ENCODE data around the gene MYO1B.

DNA sequence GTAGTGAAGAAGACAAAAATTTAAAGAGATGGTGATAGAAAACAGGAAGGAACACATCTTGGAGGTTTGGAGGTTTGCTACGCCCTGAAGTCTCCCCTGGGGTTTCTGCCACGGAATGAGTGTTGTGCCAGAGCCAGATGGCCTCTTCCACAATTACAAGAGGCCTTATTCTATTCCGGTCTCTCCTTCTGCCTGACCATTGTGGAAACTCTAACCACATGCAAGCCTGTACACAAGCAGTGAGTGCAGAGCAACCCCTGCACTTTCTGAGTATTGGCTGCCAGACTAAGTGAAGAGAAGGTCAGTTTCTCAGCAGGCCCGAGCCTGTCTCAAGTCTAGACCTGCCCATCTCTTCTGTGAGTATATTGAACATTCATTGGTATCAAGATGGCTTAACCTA, 22.7 kb upstream of the MYO1B start:
- TF ChIP-seq, protein P1, sequence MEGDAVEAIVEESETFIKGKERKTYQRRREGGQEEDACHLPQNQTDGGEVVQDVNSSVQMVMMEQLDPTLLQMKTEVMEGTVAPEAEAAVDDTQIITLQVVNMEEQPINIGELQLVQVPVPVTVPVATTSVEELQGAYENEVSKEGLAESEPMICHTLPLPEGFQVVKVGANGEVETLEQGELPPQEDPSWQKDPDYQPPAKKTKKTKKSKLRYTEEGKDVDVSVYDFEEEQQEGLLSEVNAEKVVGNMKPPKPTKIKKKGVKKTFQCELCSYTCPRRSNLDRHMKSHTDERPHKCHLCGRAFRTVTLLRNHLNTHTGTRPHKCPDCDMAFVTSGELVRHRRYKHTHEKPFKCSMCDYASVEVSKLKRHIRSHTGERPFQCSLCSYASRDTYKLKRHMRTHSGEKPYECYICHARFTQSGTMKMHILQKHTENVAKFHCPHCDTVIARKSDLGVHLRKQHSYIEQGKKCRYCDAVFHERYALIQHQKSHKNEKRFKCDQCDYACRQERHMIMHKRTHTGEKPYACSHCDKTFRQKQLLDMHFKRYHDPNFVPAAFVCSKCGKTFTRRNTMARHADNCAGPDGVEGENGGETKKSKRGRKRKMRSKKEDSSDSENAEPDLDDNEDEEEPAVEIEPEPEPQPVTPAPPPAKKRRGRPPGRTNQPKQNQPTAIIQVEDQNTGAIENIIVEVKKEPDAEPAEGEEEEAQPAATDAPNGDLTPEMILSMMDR (IDR thresholded peaks at IDR 0.05; ENCODE audit: low read depth, low read length): no peak
- TF ChIP-seq EZH2phosphoT487 (IDR thresholded peaks at IDR 0.05; ENCODE audit: low read depth): no peak

Data from OCI-LY3 (cell line).